HG02588 (cell line): Measurements from ENCODE around the gene DCP1B.

Experiments
- ATAC-seq: cut with Tn5 transposase; IDR thresholded peaks from one replicate; pipeline ENCODE4 v1.9.1; 2021; ENCODE audit warnings: mild to moderate bottlenecking, moderate library complexity; ENCODE audit not compliant: unreplicated experiment

DCP1B gene

GRCh38 chr12:2004113-2004929 is at the start of gene DCP1B:
Gene DCP1B (minus strand): TSS chr12:2004457. CDS start chr12:2004431, 26 bp downstream.
- ATAC-seq, result peak; percentile 99

GRCh38 chr12:2053691-2054090 is 49.4 kb upstream of the DCP1B start:
- ATAC-seq, result no peak

- ATAC-seq, result no peak
Observed at GRCh38 chr12:2052826-2053678, 48.8 kb upstream of the DCP1B start, which contains the start of gene CACNA1C. Gene CACNA1C (plus strand): TSS chr12:2052987. CDS start chr12:2053563, 576 bp downstream.

- no peak for ATAC-seq
Observed at GRCh38 chr12:2051700-2052621, 47.7 kb upstream of the DCP1B start.

- no peak for ATAC-seq
Observed at GRCh38 chr12:2049604-2050540, 45.6 kb upstream of the DCP1B start.

- ATAC-seq, result no peak
Observed at GRCh38 chr12:2047752-2048151, 43.5 kb upstream of the DCP1B start.

- no peak for ATAC-seq
Observed at GRCh38 chr12:2046957-2047356, 42.7 kb upstream of the DCP1B start.

- no peak for ATAC-seq
Observed at GRCh38 chr12:2044165-2044564, 39.9 kb upstream of the DCP1B start.

- ATAC-seq, result no peak
Observed at GRCh38 chr12:2043054-2043453, 38.8 kb upstream of the DCP1B start.

GRCh38 chr12:2039034-2039433 is 34.8 kb upstream of the DCP1B start:
- no peak for ATAC-seq

GRCh38 chr12:2035431-2036055 is 31.3 kb upstream of the DCP1B start:
- no peak for ATAC-seq

- ATAC-seq, result peak; percentile 83
Observed at GRCh38 chr12:2034633-2035430, 30.6 kb upstream of the DCP1B start.

- no peak for ATAC-seq
Observed at GRCh38 chr12:2032506-2032905, 28.2 kb upstream of the DCP1B start.

GRCh38 chr12:2029851-2030250 is 25.6 kb upstream of the DCP1B start:
- ATAC-seq, result no peak

- ATAC-seq, result no peak
Observed at GRCh38 chr12:2027351-2027750, 23.1 kb upstream of the DCP1B start.

GRCh38 chr12:2023365-2023764 is 19.1 kb upstream of the DCP1B start:
- no peak for ATAC-seq

- ATAC-seq, result no peak
Observed at GRCh38 chr12:2020511-2020910, 16.3 kb upstream of the DCP1B start.

- no peak for ATAC-seq
Observed at GRCh38 chr12:2019126-2019525, 14.9 kb upstream of the DCP1B start.
